Activated T-cell treated with anti-CD3 and anti-CD28 coated beads, Interleukin-2, amount 50 U/mL, for 4 hours (primary cell): ENCODE data around the gene THAP3. TPM values are rescaled to one million over a fixed set of nuclear protein-coding genes. Genes with fewer than 3 reads are reported as not detected.
A peak's percentile ranks its signal among the peaks of the same experiment; 100 is the strongest.
"Not testable (repeated sequence)": the region's sequence is repeated elsewhere in the genome, so short reads cannot be mapped to it uniquely, and the experiment has no call there.

Experiments used
- ATAC-seq, 2 donors: fragments of 200-7000 bp; cut with Tn5 transposase; one replicate each; pipeline ENCODE4 v1.10.0; 2021
- DNase-seq: peaks from one replicate; pipeline ENCODE4 v3.0.0-alpha.2; 2020
- H3K27me3 Mint-ChIP-seq: one replicate; pipeline ENCODE4 v1.8.0; 2021; ENCODE audit warnings: low read depth, mixed read lengths
- H3K36me3 Mint-ChIP-seq: one replicate; pipeline ENCODE4 v1.8.0; 2022; ENCODE audit warnings: mixed read lengths; ENCODE audit not compliant: insufficient read depth
- H3K4me1 Mint-ChIP-seq: one replicate; pipeline ENCODE4 v1.8.0; 2021; ENCODE audit warnings: low read depth, mixed read lengths
- H3K4me3 Mint-ChIP-seq: one replicate; pipeline ENCODE4 v1.8.0; 2021; ENCODE audit warnings: mild to moderate bottlenecking, moderate library complexity, mixed read lengths
- H3K9me3 Mint-ChIP-seq: one replicate; pipeline ENCODE4 v1.8.0; 2021; ENCODE audit warnings: mixed read lengths
- total RNA-seq, 3 donors: library from RNA; stranded (reverse); gene quantifications; one replicate each; pipeline ENCODE4 v1.2.1, GENCODE V29; 2021

Gene THAP3
- total RNA-seq, 3 donors from 2014 or later = 16.7 to 19.5 (median 19.1) TPM

- ATAC-seq (no peak), DNase-seq (no peak)
- Mint-ChIP-seq H3K4me1 (peaks cover 50% of the 10 kb centered on the region), H3K4me3 (peak overlapping the region; percentile 31), H3K27me3 (no peaks in the 10 kb centered on the region), H3K9me3 (no peaks in the 10 kb centered on the region), H3K36me3 (peaks cover 17% of the 10 kb centered on the region)
These were observed 26.9 kb upstream of the THAP3 start for GRCh38 chr1:6597777-6598131.

GRCh38 chr1:6599141-6599975, 25.3 kb upstream of the THAP3 start:
- Mint-ChIP-seq H3K27me3 (no peaks in the 10 kb centered on the region), H3K4me1 (peaks cover 55% of the 10 kb centered on the region), H3K4me3 (peak overlapping the region; percentile 95), H3K9me3 (no peaks in the 10 kb centered on the region), H3K36me3 (peaks cover 12% of the 10 kb centered on the region)
- DNase-seq = peak; percentile 66
- peak; percentile 4 to 5 for ATAC-seq

- not testable (repeated sequence) for ATAC-seq
- peak overlapping the region; percentile 95 for H3K4me3 Mint-ChIP-seq
These were observed 24.7 kb upstream of the THAP3 start for GRCh38 chr1:6599991-6600390.

GRCh38 chr1:6600410-6601048, 24.1 kb upstream of the THAP3 start:
- Mint-ChIP-seq H3K4me1 (peaks cover 55% of the 10 kb centered on the region), H3K36me3 (peaks cover 12% of the 10 kb centered on the region), H3K27me3 (no peaks in the 10 kb centered on the region), H3K9me3 (no peaks in the 10 kb centered on the region), H3K4me3 (peak overlapping the region; percentile 95)
- no peak for DNase-seq
- ATAC-seq = no peak

More at GRCh38 chr1:6599991-6600390, 24.7 kb upstream of the THAP3 start:
- H3K27me3 Mint-ChIP-seq, H3K9me3 Mint-ChIP-seq, DNase-seq: not testable (repeated sequence)
- Mint-ChIP-seq H3K4me1 (peaks cover 55% of the 10 kb centered on the region), H3K36me3 (peaks cover 12% of the 10 kb centered on the region)

- Mint-ChIP-seq H3K27me3 (no peaks in the 10 kb centered on the region), H3K4me1 (peaks cover 47% of the 10 kb centered on the region), H3K36me3 (peaks cover 10% of the 10 kb centered on the region), H3K4me3 (peak overlapping the region; percentile 95), H3K9me3 (no peaks in the 10 kb centered on the region)
- DNase-seq = peak; percentile 78
- peak; percentile 66 for ATAC-seq
These were observed 23.4 kb upstream of the THAP3 start for GRCh38 chr1:6601049-6601922.

- peak; percentile 29 to 40 for ATAC-seq
- no peak for DNase-seq
- H3K36me3 Mint-ChIP-seq = peaks cover 6% of the 10 kb centered on the region
- H3K9me3 Mint-ChIP-seq = no peaks in the 10 kb centered on the region
- no peaks in the 10 kb centered on the region for H3K27me3 Mint-ChIP-seq
- peak overlapping the region; percentile 95 for H3K4me3 Mint-ChIP-seq
- peaks cover 39% of the 10 kb centered on the region for H3K4me1 Mint-ChIP-seq
These were observed 22.6 kb upstream of the THAP3 start for GRCh38 chr1:6601923-6602668.

GRCh38 chr1:6602669-6603237, 21.9 kb upstream of the THAP3 start, which contains the start of gene KLHL21:
TSS of gene KLHL21 (minus strand) at chr1:6602869. CDS start at chr1:6602817, 52 bp downstream.
- Mint-ChIP-seq H3K4me3 (peak within 1 kb of the TSS; percentile 95), H3K36me3 (peaks cover 6% of the 10 kb centered on the region), H3K9me3 (no peaks in the 10 kb centered on the region), H3K27me3 (no peaks in the 10 kb centered on the region), H3K4me1 (peaks cover 35% of the 10 kb centered on the region)
- DNase-seq (peak; percentile 88), ATAC-seq (peak; percentile 60 to 61)

- Mint-ChIP-seq H3K4me1 (peaks cover 33% of the 10 kb centered on the region), H3K36me3 (peaks cover 6% of the 10 kb centered on the region), H3K27me3 (no peaks in the 10 kb centered on the region), H3K4me3 (peak overlapping the region; percentile 83), H3K9me3 (no peaks in the 10 kb centered on the region)
- DNase-seq (peak; percentile 43), ATAC-seq (peak; percentile 29 to 32)
These were observed 21.3 kb upstream of the THAP3 start for GRCh38 chr1:6603238-6603914.

GRCh38 chr1:6603915-6604558, 20.6 kb upstream of the THAP3 start:
- H3K9me3 Mint-ChIP-seq = no peaks in the 10 kb centered on the region
- ATAC-seq (no peak), DNase-seq (no peak)
- peaks cover 6% of the 10 kb centered on the region for H3K36me3 Mint-ChIP-seq
- peaks cover 27% of the 10 kb centered on the region for H3K4me1 Mint-ChIP-seq
- H3K4me3 Mint-ChIP-seq = peak overlapping the region; percentile 83
- no peaks in the 10 kb centered on the region for H3K27me3 Mint-ChIP-seq

- H3K4me3 Mint-ChIP-seq = peak overlapping the region; percentile 88
- no peaks in the 10 kb centered on the region for H3K36me3 Mint-ChIP-seq
- DNase-seq = peak; percentile 19
- peak; percentile 47 to 49 for ATAC-seq
- H3K9me3 Mint-ChIP-seq = no peaks in the 10 kb centered on the region
- no peaks in the 10 kb centered on the region for H3K27me3 Mint-ChIP-seq
- H3K4me1 Mint-ChIP-seq = peaks cover 20% of the 10 kb centered on the region
These were observed 11.9 kb upstream of the THAP3 start for GRCh38 chr1:6612641-6613360.

- ATAC-seq (peak; percentile 93 to 94), DNase-seq (peak; percentile 99)
- Mint-ChIP-seq H3K4me1 (peaks cover 20% of the 10 kb centered on the region), H3K4me3 (peak within 1 kb of the TSS; percentile 88), H3K9me3 (no peaks in the 10 kb centered on the region), H3K27me3 (no peaks in the 10 kb centered on the region), H3K36me3 (no peaks in the 10 kb centered on the region)
These were observed 11.2 kb upstream of the THAP3 start, which contains the start of gene PHF13 for GRCh38 chr1:6613361-6614018. TSS of gene PHF13 (plus strand) at chr1:6613731. CDS start at chr1:6614067, 336 bp downstream.
